Anterior cingulate cortex (tissue), 58 donors: Measurements from ENCODE around the gene APEH.
A peak's percentile ranks its signal among the peaks of the same experiment; 100 is the strongest.
"Not testable (repeated sequence)": the region's sequence is repeated elsewhere in the genome, so short reads cannot be mapped to it uniquely, and the experiment has no call there.

Experiments
- DNase-seq, 58 donors: peaks; one replicate each; lab custom pipeline; 2025; lab: John Stamatoyannopoulos, UW

The APEH gene

DNA sequence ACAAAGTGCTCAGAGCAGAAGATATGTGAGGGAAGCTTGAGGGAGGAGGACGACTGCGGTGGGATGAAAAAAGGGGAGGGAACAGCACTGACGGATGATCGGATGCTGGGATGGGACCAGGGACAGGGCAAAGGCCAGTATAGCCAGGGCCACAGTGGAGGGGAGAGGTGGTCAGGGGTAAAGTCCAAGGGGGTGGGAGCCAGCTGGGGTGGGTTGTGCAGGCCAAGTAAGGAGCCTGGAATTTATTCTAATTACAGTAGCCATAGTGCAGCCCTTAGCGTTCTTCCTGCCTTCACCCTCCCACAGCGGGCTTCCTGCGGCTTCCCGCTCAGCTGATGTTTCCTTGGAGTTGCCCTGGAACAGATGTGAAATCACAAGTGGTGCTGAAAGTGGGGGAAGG is 7.6 kb upstream of the APEH start:
- DNase-seq = no peak

DNA sequence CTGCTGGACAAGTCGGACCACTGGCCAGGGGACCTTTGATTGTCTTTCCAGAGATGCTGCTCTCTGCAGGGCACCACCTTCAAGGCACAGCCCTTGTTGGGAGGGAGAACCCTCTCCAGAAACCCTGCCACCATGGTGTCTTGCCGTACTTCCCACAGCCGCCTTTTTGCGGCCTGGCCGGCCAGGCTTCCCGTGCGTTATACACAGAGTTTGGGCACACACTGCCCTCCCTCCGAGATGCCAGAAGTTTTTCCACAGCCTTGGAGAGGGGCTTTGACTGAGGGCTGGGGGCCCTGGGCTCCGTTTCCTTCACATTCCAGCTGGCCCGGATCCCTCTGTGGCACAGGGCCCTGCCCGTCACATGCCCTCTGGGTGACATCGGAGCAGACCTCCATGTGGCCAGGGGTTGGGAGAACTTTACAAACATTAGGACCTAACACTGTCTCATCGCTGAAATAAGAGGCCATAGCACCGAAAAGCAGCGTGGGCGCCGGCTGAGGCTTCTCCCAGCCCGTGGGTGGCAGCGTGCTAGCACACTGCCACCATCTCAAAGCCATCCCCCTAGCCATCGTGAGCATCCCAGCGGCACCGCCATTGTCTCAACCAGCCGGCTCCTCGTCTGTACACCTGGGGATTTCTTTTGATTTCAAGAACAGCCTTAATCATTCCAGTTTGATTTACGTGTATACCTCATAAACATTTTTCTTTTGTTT is 6.3 kb upstream of the APEH start:
- peak in 7 of 58 donors; percentile 9 to 52 (median 22) for DNase-seq

DNA sequence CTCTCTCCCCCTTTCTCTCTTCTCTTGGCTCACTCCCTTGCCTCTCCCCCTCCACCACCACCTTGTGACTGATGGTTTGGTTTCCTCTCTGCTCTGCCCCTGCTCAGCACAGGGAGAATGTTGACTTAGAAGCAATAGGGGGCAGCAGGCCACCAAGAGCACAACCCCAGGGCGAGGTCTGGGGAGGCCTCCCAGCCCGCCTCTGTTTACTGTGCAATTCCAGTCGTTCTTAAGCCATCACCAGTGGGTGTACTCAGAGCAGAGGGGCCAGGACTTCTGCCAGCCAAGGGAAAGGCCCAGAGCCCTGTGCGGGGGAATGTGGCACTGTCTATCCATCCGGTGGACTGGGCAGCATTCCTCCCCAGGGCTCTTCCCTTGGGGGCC is 5.7 kb upstream of the APEH start:
- no peak for DNase-seq

DNA sequence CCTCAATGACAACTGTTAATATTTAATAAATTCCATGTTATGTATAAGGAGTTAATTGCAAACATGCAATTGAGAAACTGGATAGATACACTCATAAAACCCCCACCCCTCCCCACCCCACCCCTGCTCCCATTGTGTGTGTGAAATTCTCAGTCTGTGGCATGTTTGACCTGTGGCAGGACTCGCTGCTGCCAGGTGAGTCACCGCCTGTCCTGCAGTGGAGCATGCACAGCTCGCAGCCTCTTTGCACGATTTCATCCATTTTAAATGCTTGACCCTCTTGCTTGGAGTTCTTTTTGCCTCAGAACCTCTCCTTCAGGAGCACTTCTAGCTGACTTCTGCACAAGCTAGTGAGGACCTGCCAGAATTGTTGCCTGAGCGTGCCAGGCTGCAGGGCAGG is 5.3 kb upstream of the APEH start:
- DNase-seq = no peak

DNA sequence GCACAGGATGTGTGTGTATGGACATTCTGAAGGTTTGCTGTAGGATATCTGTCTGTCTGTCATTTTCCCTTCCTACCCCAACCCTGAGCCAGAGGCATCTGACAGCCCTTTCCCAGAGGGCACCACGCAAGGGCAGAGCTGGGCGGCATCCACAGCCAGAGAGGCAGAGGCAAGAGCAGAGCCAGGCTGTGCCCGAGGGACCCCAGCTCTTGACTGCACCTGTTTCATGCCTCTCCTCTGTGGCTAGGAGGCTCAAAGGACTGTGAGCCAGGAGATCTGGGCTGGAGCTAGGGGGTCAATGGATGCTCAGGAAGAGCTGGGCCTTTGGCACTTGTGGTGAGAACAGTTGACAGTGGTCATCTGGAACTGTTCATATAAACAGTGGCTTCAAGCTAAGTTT is 4.8 kb upstream of the APEH start:
- DNase-seq = no peak

DNA sequence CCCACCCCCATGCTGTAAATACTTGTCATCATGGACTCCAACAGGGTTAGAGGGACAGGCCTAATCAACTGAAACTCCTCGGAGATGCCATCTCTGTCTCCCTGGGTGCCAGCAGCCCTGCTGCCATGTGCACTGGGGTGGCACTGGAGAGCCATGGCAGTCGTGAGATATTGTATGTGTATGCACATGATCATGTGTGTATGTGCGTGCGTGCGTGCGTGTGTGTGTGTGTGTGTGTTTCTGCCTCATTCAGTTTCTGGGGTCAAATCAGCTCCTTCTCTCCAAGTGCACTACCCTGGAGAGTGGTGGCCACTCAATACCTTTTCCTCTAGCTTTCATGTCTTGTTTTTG is 3.2 kb upstream of the APEH start:
- no peak for DNase-seq

DNA sequence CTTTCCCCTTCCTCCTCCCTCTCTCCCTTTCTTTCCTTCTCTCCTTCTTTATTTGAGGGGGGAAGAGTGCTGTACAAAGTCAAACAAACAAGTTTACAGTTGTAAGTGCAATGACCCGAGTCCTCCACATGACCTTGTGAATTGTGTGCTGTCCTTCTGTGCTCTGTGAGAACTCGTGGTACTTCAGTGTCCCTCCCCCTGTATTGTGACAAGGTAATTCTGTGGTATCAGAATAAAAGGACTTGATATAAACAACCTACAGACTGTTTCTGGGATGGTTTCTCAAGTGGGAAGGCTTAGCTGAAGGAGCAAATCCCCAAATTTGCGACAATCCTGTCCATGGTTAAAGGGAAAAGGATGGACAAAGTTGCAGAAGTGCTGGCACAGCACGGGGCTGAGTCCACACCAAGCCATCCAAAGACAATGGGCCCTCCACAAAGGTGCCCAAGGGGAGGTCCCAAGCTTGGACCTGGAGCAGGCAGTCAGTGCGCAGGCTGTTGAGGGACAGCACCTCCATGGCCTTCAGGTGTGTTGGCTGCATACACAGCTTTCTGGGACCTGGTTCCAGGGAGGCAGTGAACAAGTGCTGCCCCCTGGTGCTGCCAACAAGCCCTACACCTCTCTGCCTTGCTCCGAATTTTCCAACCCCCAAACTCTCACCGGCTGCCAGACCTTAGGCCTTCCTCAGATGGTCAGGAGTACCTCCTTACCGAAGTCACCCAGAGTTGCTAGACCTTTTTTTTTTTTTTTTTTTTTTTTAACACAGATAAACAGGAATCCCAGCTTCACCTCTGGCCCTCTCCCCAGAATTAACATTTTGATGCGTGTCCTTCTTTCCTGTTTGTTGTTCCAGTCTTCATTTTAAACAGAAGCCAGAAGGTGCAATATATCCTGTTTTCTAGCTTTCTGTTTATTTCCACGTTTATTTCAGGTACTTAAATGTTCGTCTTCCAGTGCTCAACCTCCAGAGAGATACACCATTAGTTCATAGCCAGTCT is 2.6 kb upstream of the APEH start:
- DNase-seq = no peak

DNA sequence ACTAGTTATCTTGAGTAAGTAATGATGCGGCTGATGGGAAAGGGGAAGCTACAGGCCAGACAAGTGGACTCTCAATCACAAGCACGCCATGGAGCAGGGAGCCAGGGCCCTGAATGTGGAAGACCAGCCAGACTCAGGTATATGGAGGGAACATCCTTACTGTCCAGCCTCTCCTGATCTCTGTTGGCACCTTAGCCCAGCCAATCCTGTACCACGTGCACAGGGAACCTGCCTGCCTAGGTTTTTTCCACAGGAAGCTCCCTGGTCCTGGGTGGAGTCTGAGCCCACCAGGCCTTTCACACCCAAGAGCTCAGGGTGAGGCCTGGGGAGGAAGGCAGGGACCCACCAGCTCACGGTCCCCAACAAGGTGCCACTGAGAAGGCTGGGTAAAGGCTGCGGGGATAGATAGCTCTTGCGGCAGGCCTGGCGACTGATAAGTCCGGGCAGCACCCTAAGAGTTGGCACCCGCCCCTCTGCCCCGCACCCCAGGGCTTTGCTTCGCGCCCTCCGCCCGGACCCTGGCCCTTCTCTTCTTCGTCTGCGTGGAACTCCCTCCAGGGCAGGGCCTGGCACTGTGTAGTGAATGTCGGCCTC is 933 bp upstream of the APEH start:
- DNase-seq = no peak

DNA sequence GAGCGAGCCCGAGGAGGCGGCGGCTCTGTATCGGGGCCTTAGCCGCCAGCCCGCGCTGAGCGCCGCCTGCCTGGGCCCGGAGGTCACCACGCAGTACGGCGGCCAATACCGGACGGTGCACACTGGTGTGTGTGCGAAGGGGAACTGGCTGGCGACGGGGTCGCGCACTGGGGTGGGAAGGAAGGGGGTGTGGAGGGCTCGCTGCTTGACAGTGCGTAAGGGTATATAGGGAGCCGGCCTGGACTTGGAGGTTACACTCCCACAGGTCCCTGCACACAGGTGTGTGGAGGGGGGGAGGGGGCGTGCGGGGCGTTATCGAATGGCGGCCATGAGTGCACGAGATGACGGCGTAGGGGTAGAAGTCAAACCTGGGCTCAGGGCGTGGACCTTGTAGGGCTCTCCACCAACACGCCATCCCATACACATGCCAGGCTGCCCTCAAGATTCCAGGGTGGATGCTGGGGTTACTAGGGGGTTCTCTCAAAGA is 389 bp downstream of the APEH start:
- DNase-seq = no peak

DNA sequence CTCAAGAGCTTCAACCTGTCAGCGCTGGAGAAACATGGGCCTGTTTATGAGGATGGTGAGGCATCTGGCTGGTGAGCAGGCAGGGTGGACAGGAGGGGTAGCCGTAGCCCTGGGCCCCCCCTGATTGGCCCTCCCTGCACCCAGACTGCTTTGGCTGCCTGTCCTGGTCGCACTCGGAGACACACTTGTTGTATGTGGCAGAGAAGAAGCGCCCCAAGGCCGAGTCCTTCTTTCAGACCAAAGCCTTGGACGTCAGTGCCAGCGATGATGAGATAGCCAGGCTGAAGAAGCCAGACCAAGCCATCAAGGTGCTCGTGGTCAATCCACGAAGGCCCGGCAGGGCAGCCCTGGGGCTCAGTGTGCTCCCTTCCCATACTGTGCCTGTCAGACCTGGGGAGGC is 1.8 kb downstream of the APEH start:
- no peak for DNase-seq

DNA sequence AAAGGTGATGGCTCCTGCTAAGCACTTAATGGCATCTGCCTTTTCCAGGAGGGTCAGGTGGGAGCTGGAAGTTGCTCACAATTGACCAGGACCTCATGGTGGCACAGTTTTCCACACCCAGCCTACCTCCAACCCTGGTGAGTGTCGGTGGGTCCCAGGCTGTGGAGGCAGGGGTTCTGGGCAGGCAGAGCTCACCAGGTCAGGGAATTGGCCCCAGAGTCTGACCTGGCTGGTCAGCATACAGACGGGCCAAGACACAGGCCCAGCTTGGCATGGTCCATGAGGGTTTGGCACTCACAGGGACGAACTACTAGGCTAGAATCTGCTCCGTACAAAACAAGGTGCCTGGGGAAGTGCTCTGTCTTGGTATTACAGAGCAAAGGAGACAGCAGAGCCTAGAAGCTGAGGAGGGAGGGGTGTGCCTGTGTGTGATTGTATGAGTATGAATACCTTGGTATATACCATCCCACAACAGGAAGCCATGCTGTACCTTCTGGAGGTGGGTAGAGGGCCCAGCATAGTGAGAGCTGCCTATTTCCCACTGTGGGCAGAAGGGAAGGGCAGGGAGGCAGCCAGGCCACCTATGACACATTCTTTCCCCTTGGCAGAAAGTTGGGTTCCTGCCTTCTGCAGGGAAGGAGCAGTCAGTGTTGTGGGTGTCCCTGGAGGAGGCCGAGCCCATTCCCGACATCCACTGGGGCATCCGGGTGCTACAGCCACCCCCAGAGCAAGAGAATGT is 6.5 kb downstream of the APEH start:
- no peak for DNase-seq

DNA sequence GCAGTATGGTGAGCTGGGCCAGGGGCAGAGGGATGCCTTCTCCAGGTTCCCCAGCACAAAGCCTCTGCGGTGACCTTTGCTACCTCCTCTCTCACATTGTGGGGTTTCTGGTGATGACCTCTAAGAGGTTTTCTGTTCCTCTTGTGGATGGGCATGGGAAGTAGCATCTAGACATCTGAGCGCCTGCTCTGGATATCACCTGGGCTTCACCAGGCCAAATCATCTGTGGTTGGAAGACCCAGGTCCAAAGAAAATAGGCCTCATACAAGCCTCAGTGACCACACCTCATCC is 7.0 kb downstream of the APEH start:
- no peak for DNase-seq

DNA sequence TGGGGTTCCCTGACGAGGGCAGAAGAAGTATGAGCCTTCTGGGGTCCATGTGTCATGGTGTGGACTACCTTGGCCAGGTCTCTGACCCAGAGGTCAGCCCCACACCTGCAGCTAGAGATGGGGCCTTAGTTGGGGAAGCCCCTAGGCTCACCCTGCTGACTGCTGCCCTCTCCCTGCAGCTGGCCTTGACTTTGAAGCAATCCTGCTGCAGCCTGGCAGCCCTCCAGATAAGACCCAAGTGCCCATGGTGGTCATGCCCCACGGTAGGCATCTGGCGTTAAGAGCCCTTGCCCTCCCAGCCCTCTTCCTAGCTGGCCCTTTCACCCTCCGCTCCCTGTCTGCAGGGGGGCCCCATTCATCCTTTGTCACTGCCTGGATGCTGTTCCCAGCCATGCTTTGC is 7.4 kb downstream of the APEH start:
- DNase-seq = no peak

DNA sequence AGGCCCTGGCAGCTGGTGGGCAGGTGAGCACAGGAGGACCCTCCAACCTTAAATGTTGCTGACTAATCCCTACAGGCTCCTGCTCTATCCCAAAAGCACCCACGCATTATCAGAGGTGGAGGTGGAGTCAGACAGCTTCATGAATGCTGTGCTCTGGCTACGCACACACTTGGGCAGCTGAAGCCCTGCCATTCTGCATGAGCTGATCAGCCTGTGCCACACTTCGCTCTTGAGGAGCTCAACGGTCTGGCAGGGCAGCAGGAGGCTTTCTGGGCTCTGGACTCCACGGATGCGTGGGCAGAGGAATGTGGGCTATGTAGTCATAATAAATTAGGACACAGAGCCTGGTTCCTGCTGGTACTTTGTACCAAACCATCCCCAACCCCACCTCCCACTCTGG is 9.0 kb downstream of the APEH start:
- DNase-seq = no peak

DNA sequence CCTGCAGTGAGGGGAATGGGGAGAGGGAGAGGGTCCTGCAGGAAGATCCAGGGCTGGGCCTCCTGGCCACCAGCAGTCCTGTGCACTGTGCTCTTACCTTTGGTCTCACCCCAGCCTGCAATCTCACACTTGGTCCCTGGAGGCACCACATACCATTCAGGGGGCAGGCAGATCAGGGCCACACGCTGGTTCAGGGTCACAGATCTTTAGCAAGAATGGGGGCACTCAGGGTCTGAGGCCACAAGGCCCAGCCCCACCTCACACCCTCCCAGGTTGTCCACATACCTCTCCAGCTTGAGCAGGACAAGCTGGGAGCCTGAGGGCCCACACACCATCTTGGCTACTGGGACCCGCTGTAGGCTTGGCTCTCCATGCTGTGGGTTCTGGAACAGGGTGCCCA is 10.3 kb downstream of the APEH start:
- not testable (repeated sequence) for DNase-seq

DNA sequence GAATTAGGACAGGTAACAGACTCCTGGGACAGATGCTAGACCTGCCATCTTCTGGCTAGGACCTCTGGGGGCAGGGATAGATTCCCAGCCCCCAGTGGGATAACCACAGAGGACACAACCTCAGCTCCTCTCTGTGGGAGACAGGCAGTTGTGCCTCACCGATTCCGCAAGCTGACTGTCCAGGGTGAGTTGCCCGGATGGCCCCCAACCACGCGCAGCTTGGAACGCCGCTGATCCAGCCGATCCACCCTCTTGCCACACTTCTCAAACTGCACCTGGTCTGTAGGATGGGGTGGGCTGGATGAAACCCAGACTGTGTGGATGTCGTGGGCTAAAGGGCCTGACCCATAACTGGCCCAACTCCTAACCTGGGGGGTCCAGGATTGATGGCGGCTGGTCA is 11.0 kb downstream of the APEH start:
- DNase-seq = not testable (repeated sequence)

DNA sequence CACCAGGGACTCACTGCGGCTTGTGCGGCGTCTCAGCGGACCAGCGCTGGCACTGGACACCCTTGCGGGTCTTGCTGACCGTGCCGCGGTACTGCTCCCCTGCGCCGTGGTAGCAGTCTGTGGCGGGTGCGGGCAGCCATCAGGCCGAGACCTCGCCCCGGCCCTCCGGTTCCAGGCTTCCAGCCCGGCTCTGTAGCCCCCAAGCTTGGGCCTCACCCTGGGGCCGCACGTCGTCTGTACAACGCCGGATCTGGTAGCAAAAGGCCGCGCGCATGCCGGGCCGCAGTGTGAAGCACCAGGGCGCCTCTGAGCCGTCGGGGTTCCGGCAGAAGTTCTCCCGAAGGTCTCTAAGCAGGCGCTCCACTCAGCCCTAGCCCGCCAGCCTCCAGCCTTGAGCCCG is 11.7 kb downstream of the APEH start:
- not testable (repeated sequence) for DNase-seq

DNA sequence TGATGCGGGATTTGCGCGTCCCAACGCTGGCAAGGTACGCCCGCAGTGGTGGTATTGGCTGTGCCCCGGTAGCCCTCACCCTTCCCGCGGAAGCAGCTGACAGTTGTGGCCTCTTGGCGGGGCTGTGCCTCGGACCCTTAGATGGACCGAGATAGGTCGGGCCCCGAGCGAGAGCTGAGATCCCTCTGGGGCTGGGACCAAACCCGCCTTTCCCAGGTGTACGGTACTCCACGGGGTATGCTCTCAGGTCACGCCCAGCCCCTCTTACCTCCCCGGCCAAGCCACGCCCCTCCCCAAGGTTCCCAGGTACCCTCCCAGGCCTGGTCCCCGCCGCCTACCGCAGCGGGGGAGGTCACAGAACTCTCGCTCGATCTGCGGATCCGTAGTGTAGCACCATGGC is 12.2 kb downstream of the APEH start:
- DNase-seq = not testable (repeated sequence)

DNA sequence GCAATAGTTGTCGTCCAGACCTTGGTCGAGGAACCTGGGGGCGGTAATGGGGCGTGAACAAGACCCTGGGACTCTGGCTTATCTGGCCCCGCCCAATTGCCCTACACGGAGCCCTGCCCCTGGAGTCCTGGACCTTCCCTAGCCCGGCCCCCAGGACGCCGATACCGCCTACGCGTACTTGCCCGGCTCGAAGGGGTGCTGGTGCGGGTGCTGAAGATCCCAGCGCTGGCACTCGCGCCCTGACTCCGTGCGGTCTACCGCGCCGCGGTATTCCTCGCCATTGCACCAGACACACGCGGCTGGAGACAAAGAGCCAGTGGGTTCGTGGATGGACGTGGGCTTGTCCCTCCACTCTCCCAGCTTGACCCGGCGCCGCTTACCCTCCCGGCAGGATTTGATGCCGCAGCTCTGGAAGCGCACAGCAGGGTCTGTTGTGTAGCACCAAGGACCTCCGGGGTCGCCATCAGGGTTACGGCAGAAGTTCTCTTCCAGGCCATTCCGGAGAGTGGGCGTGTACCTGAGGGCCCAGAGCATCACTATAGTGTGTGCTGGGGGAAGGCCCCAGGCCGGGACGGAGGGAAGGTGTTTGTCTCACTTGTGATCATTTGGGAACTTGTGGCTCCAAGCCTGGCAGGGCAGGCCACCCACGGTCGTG is 12.7 kb downstream of the APEH start:
- not testable (repeated sequence) for DNase-seq

DNA sequence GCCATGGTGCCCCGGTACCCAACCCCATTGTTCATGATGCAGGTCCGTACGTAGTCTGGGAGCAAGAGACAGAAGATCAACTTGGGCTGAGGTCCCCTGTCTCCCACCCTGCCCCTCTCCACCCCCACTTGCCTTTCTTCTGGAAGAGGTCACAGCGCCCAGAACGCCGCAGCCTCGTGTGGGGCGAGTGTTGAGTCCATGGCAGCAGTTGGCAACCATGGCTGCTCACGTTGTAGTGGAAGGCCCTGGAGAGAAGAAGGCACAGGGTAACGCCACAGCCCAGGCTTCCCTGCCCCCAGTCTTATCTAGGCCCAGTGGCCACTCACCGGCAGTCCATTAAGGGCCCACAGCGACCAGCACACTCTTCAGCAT is 13.3 kb downstream of the APEH start:
- not testable (repeated sequence) for DNase-seq
